Gastrocnemius medialis (tissue), 4 donors: ENCODE measurements around the gene MAP2. TPM values are rescaled to one million over a fixed set of nuclear protein-coding genes. Genes with fewer than 3 reads are reported as not detected.

Experiments used
- ATAC-seq, 2 donors: fragments of 150-250 bp; one replicate each; pipeline ENCODE4 v1.9.1; 2016
- DNase-seq, 2 donors: peaks; one replicate each; pipeline ENCODE4 v3.0.0-alpha.2; 2019
- H3K27ac ChIP-seq, 4 donors: fragments of 200-600 bp; sonication (generic); 1 replicate in 1 of 4; 2 replicates in 3 of 4; pipeline ENCODE4 v1.5.1; 2016 to 2018; ENCODE audit warnings: mild to moderate bottlenecking in 2 of 4, moderate library complexity in 1 of 4
- H3K27me3 ChIP-seq, 3 donors: fragments of 200-600 bp; sonication (generic) in 2 of 3; 1 replicate in 1 of 3; 2 replicates in 2 of 3; pipeline versions ENCODE4 v1.5.1 to v1.6.0; 2016 to 2019; ENCODE audit warnings: mild to moderate bottlenecking in 1 of 3, moderate library complexity in 1 of 3
- H3K36me3 ChIP-seq, 2 donors: fragments of 200-600 bp; sonication (generic) in 1 of 2; one replicate each; pipeline ENCODE4 v1.5.1; 2017 to 2018
- H3K4me1 ChIP-seq, 2 donors: fragments of 200-600 bp; sonication (generic) in 1 of 2; one replicate each; pipeline ENCODE4 v1.5.1; 2016 to 2017; ENCODE audit warnings: mild to moderate bottlenecking in 2 of 2
- H3K4me3 ChIP-seq, 4 donors: fragments of 200-600 bp; sonication (generic) in 3 of 4; 1 replicate in 1 of 4; 2 replicates in 3 of 4; pipeline ENCODE4 v1.5.1; 2016 to 2019; ENCODE audit warnings: mild to moderate bottlenecking in 2 of 4
- H3K9me3 ChIP-seq, 3 donors: fragments of 200-600 bp; sonication (generic) in 2 of 3; 1 replicate in 1 of 3; 2 replicates in 2 of 3; pipeline ENCODE4 v1.5.1; 2016 to 2019
- POLR2A ChIP-seq, 2 donors: fragments of 450-650 bp; IDR thresholded peaks; one replicate each; pipeline ENCODE4 v1.6.1; 2017; ENCODE audit warnings: antibody characterized with exemption in 2 of 2, mild to moderate bottlenecking in 2 of 2, moderate library complexity in 2 of 2
- in situ Hi-C, 4 donors: fragments of 200-750 bp; cut with MboI; loops; one replicate each; pipeline versions ENCODE4 v1.15.0 to v1.8.0; 2017; ENCODE audit warnings: low sequenced_read_pairs in 4 of 4
- intact Hi-C: fragments of 100-400 bp; cut with DNase I; formaldehyde crosslinking; loops from one replicate; pipeline ENCODE4 v1.15.1; 2023; ENCODE audit warnings: low total_unique reads
- total RNA-seq, 4 donors: library from RNA; depleted of rRNA; stranded (reverse); fragments of >200 nt; gene quantifications; one replicate each; pipeline versions ENCODE4 v1.1.0 to v1.2.3, GENCODE V29; 2016
- TF ChIP-seq, protein P1 (sequence below), 5 experiments: fragments of 450-650 bp in 3 of 5; fragments of 200-600 bp in 2 of 5; sonication (generic) in 2 of 5; IDR thresholded peaks in 4 of 5; conservative IDR thresholded peaks in 1 of 5; 1 replicate in 4 of 5; 2 replicates in 1 of 5; pipeline ENCODE4 v1.5.1; 2016 to 2019; ENCODE audit warnings: antibody characterized with exemption in 5 of 5, mild to moderate bottlenecking in 3 of 5, moderate library complexity in 3 of 5

Gene MAP2
- total RNA-seq, 4 donors from 2014 or later, result 1.8 to 2.7 (median 2.2) TPM

GRCh38 chr2:209425471-209426071, 1.7 kb downstream of the MAP2 start:
- intact Hi-C loops, result loop anchor here (1.0 to 10.0 kb wide), 3 partner anchors 49 to 131 kb away; no protein-coding TSS in a partner anchor
- ATAC-seq (no peak), DNase-seq (no peak)
- Histone ChIP-seq H3K4me1 (peaks cover 2 to 6% of the 10 kb centered on the region in 2 donors), H3K27ac (no peak overlapping the region), H3K36me3 (no peaks in the 10 kb centered on the region), H3K27me3 (no peaks in the 10 kb centered on the region), H3K9me3 (no peaks in the 10 kb centered on the region), H3K4me3 (peak overlapping the region in 3 of 4 donors; percentile 61 to 69 (median 63))
- in situ Hi-C loops, result no loop called here
- TF ChIP-seq, protein P1, sequence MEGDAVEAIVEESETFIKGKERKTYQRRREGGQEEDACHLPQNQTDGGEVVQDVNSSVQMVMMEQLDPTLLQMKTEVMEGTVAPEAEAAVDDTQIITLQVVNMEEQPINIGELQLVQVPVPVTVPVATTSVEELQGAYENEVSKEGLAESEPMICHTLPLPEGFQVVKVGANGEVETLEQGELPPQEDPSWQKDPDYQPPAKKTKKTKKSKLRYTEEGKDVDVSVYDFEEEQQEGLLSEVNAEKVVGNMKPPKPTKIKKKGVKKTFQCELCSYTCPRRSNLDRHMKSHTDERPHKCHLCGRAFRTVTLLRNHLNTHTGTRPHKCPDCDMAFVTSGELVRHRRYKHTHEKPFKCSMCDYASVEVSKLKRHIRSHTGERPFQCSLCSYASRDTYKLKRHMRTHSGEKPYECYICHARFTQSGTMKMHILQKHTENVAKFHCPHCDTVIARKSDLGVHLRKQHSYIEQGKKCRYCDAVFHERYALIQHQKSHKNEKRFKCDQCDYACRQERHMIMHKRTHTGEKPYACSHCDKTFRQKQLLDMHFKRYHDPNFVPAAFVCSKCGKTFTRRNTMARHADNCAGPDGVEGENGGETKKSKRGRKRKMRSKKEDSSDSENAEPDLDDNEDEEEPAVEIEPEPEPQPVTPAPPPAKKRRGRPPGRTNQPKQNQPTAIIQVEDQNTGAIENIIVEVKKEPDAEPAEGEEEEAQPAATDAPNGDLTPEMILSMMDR (IDR thresholded peaks at IDR 0.05 in 4 of 5, conservative IDR thresholded peaks at IDR 0.05 in 1 of 5), result peak in 4 of 5 experiments; percentile 3 to 43 (median 26)
- TF ChIP-seq POLR2A (IDR thresholded peaks at IDR 0.05), result no peak

- H3K4me3 ChIP-seq, result no peak overlapping the region
- H3K4me1 ChIP-seq, result peaks cover 2 to 6% of the 10 kb centered on the region in 2 donors
- no peaks in the 10 kb centered on the region for H3K36me3 ChIP-seq
- no peaks in the 10 kb centered on the region for H3K27me3 ChIP-seq
- no peak overlapping the region for H3K27ac ChIP-seq
- ATAC-seq, result no peak
- intact Hi-C loops, result loop anchor here (10.0 kb wide), 1 partner anchor 48 kb away; no protein-coding TSS in a partner anchor
- no peak for DNase-seq
- no peak for TF ChIP-seq POLR2A (IDR thresholded peaks at IDR 0.05)
- TF ChIP-seq, protein P1 (IDR thresholded peaks at IDR 0.05 in 4 of 5, conservative IDR thresholded peaks at IDR 0.05 in 1 of 5), result no peak
- no peaks in the 10 kb centered on the region for H3K9me3 ChIP-seq
- in situ Hi-C loops, result no loop called here
Observed at GRCh38 chr2:209426432-209426831, 2.6 kb downstream of the MAP2 start.

GRCh38 chr2:209431701-209432100, 7.9 kb downstream of the MAP2 start:
- intact Hi-C loops (no loop called here), in situ Hi-C loops (no loop called here)
- ATAC-seq (no peak), DNase-seq (no peak)
- no peaks in the 10 kb centered on the region for H3K36me3 ChIP-seq
- H3K27ac ChIP-seq, result no peak overlapping the region
- H3K4me1 ChIP-seq, result no peaks in the 10 kb centered on the region
- no peak for TF ChIP-seq POLR2A (IDR thresholded peaks at IDR 0.05)
- TF ChIP-seq, protein P1 (IDR thresholded peaks at IDR 0.05 in 4 of 5, conservative IDR thresholded peaks at IDR 0.05 in 1 of 5), result no peak
- no peaks in the 10 kb centered on the region for H3K9me3 ChIP-seq
- H3K27me3 ChIP-seq, result no peaks in the 10 kb centered on the region
- H3K4me3 ChIP-seq, result no peak overlapping the region

DNA sequence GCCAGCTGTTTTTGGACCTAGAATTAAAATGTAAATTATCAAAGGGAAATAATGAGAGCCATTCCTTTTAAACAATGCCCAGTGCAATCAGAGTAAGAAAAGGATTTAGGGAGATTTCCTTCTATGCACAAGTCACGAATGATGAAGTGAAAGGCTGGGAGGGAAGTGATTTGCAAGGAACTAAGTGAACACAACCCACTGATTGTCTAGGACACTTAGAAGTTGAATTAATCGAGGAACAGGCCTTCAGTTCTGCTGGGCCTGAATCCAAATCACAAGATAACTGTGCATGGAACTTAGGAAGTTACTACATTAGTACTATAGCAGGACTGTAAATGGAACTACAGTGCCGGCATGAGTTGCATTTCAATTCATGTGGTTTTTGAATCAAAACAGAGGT, 17.7 kb downstream of the MAP2 start:
- no peak for TF ChIP-seq POLR2A (IDR thresholded peaks at IDR 0.05)
- TF ChIP-seq, protein P1 (IDR thresholded peaks at IDR 0.05 in 4 of 5, conservative IDR thresholded peaks at IDR 0.05 in 1 of 5), result no peak
- intact Hi-C loops (no loop called here), in situ Hi-C loops (no loop called here)
- ATAC-seq (no peak), DNase-seq (no peak)
- H3K9me3 ChIP-seq, result no peaks in the 10 kb centered on the region
- no peaks in the 10 kb centered on the region for H3K27me3 ChIP-seq
- H3K4me3 ChIP-seq, result no peak overlapping the region
- H3K36me3 ChIP-seq, result no peaks in the 10 kb centered on the region
- H3K27ac ChIP-seq, result peak overlapping the region in 2 of 4 donors; percentile 2 to 11
- peaks cover 0 to 7% of the 10 kb centered on the region in 2 donors for H3K4me1 ChIP-seq
